ENCODE results near the gene CDT1. TPM values are rescaled to one million over a fixed set of nuclear protein-coding genes. Genes with fewer than 3 reads are reported as not detected.

The CDT1 gene
- total RNA-seq, 4 donors from 2014 or later, result 0.33 to 1.8 (median 0.99) TPM

DNA sequence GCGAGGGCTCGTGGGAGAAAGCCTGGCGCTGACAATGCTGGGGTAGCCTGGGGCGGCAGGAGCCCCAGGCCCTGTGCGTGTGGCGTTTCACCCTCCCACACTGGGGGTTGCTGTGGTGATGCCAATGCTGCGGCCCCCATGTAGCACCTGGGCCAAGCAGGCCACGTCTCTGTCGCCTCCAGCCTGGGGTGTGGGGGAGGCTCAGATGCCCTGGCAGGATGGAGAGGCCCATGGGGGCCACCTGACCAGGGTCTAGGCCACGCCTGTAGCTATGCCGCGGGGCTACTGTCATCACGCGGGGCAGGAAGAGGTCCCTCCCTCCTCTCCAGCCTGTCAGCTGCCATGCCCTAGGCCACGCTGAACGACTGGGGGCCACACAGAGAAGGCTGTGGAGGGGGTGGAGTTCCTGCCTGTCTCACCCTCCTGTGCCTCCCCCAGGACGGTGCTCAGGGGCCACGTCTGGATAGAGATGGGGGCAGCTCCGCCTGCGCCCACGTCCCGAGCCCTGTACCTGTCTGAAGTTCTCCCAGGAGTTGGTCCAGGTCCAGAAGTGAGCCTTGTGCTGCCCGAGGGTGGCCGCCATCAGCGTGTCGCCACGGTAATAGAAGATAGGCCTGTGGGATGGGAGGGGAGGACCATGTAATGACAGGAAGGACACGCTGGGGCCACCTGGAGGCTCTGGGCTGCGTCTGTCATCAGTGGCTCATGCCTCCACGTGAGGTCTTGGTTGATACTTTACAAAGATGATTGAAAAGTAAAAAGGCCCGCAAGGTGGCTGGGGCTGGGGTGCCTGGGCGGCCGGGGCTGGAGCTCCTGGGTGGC lies 20.9 kb downstream of the CDT1 start:
- Histone ChIP-seq H3K4me1 (no peaks in the 10 kb centered on the region), H3K9me3 (no peaks in the 10 kb centered on the region), H3K27ac (no peak overlapping the region), H3K4me3 (replicated peaks in 1 of 3) (no peak overlapping the region), H3K36me3 (no peaks in the 10 kb centered on the region), H3K27me3 (no peaks in the 10 kb centered on the region)
- WGBS, 2 donors, result 89 to 91% methylated on average over 22 to 31 of the region's 33 CpGs
- TF ChIP-seq, protein P1, sequence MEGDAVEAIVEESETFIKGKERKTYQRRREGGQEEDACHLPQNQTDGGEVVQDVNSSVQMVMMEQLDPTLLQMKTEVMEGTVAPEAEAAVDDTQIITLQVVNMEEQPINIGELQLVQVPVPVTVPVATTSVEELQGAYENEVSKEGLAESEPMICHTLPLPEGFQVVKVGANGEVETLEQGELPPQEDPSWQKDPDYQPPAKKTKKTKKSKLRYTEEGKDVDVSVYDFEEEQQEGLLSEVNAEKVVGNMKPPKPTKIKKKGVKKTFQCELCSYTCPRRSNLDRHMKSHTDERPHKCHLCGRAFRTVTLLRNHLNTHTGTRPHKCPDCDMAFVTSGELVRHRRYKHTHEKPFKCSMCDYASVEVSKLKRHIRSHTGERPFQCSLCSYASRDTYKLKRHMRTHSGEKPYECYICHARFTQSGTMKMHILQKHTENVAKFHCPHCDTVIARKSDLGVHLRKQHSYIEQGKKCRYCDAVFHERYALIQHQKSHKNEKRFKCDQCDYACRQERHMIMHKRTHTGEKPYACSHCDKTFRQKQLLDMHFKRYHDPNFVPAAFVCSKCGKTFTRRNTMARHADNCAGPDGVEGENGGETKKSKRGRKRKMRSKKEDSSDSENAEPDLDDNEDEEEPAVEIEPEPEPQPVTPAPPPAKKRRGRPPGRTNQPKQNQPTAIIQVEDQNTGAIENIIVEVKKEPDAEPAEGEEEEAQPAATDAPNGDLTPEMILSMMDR (IDR thresholded peaks at IDR 0.05), result no peak
- no peak for TF ChIP-seq POLR2A (IDR thresholded peaks at IDR 0.05)
- no peak for DNase-seq
- intact Hi-C loops (cut with DNase I), result no loop called here

- H3K9me3 ChIP-seq, result no peaks in the 10 kb centered on the region
- no peak overlapping the region for H3K4me3 ChIP-seq (replicated peaks in 1 of 3)
- TF ChIP-seq POLR2A (IDR thresholded peaks at IDR 0.05), result no peak
- TF ChIP-seq, protein P1 (IDR thresholded peaks at IDR 0.05), result no peak
- no peaks in the 10 kb centered on the region for H3K36me3 ChIP-seq
- intact Hi-C loops (cut with DNase I), result no loop called here
- no peak overlapping the region for H3K27ac ChIP-seq
- 55 to 94% methylated on average over 2 to 4 of the region's 12 CpGs for WGBS, 2 donors
- H3K4me1 ChIP-seq, result no peaks in the 10 kb centered on the region
- no peaks in the 10 kb centered on the region for H3K27me3 ChIP-seq
- DNase-seq, result no peak
These were observed 21.6 kb downstream of the CDT1 start for GRCh38 chr16:88825146-88825545.

DNA sequence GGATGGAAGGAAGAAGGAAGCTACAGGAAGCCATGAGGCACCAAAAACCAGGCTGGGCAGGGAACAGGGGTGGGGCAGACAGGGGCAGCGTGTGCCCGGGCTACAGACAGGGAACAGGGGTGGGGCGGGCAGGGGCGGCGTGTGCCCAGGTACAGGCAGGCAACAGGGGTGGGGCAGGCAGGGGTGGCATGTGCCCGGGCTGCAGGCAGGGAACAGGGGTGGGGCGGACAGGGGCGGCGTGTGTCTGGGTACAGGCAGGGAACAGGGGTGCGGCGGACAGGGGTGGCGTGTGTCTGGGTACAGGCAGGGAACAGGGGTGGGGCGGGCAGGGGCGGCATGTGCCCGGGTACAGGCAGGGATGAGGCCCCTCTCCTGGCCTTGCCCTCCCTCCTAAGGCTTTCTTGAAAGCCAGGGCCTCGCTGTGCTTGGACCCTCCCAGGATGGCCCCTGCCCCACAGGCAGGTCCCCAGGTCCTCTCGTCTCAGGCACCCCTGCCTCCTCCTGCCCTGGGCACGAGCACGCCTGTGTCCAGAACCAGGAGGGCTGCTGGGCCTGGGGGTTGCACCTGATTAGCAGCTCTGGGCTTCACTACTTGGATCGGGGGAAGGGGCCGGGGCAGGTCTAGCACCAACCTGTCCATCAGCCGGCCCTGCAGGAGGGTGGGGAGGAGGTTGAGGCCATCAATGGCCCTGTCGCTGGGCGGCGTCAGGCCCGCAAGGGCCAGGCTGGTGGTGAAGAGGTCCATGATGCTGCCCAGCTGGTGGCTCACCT lies 22.7 kb downstream of the CDT1 start:
- Histone ChIP-seq H3K27me3 (no peaks in the 10 kb centered on the region), H3K9me3 (no peaks in the 10 kb centered on the region), H3K4me3 (replicated peaks in 1 of 3) (no peak overlapping the region), H3K4me1 (no peaks in the 10 kb centered on the region), H3K27ac (no peak overlapping the region), H3K36me3 (no peaks in the 10 kb centered on the region)
- no peak for DNase-seq
- intact Hi-C loops (cut with DNase I), result no loop called here
- no peak for TF ChIP-seq POLR2A (IDR thresholded peaks at IDR 0.05)
- TF ChIP-seq, protein P1 (IDR thresholded peaks at IDR 0.05), result no peak
- WGBS, 2 donors, result 88 to 92% methylated on average over 10 to 25 of the region's 26 CpGs

DNA sequence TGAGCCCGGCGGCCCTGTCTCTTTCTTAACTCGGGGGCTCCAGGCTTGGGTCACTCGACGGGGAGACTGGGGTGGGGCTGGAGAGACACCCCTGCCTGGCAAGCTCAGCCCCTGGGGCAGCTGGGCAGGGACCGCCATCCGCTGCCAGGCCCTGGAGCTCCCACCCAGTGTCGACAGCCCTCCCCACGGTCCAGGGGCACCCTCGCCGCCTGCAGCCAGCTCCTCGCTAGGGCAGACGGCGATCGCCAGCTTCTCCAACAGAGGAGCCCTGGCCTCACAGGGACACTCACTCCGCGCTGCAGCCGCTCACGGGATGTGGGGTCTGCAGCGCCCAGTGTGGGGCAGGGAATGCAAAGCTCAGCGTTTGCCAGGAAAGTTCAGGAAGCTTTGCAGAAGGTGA lies 24.1 kb downstream of the CDT1 start:
- H3K9me3 ChIP-seq, result no peaks in the 10 kb centered on the region
- no peaks in the 10 kb centered on the region for H3K36me3 ChIP-seq
- H3K4me1 ChIP-seq, result no peaks in the 10 kb centered on the region
- H3K27ac ChIP-seq, result no peak overlapping the region
- intact Hi-C loops (cut with DNase I), result no loop called here
- no peak overlapping the region for H3K4me3 ChIP-seq (replicated peaks in 1 of 3)
- no peak for DNase-seq
- no peaks in the 10 kb centered on the region for H3K27me3 ChIP-seq
- WGBS, 2 donors, result 95% methylated on average over 12 to 19 of the region's 21 CpGs
- TF ChIP-seq, protein P1 (IDR thresholded peaks at IDR 0.05), result no peak
- TF ChIP-seq POLR2A (IDR thresholded peaks at IDR 0.05), result no peak

DNA sequence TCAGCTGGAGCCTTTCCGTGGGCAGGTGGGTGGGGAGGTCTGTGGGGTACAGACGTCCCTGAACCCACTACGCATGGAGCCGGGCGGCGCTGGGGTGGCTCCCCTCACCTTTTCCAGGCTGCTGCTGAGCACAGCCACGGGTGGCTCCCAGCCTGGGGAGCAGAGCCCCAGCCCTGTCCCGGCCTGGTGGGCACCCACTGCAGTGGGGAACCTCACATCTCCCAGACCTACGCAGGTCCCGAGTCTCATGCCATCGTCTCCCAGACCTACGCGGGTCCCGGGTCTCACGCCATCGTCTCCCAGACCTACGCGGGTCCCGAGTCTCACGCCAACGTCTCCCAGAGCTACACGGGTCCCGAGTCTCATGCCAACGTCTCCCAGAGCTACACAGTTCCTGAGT lies 25.1 kb downstream of the CDT1 start:
- 91 to 93% methylated on average over 18 to 24 of the region's 24 CpGs for WGBS, 2 donors
- H3K4me1 ChIP-seq, result no peaks in the 10 kb centered on the region
- H3K27me3 ChIP-seq, result no peaks in the 10 kb centered on the region
- H3K36me3 ChIP-seq, result no peaks in the 10 kb centered on the region
- no peaks in the 10 kb centered on the region for H3K9me3 ChIP-seq
- H3K4me3 ChIP-seq (replicated peaks in 1 of 3), result no peak overlapping the region
- TF ChIP-seq, protein P1 (IDR thresholded peaks at IDR 0.05), result no peak
- TF ChIP-seq POLR2A (IDR thresholded peaks at IDR 0.05), result no peak
- DNase-seq, result no peak
- H3K27ac ChIP-seq, result no peak overlapping the region
- intact Hi-C loops (cut with DNase I), result no loop called here

Measured in thyroid gland (tissue), 4 donors.